Stimulated activated CD8-positive, alpha-beta memory T cell treated with anti-CD3 and anti-CD28 coated beads, Interleukin-4, amount 100 ng/mL, for 4 hours (primary cell): ENCODE data around the gene RAPGEF4.
"Not testable (repeated sequence)": the region's sequence is repeated elsewhere in the genome, so short reads cannot be mapped to it uniquely, and the experiment has no call there.

Source experiments
- DNase-seq, 2 donors: peaks; one replicate each; pipeline ENCODE4 v3.0.0-alpha.2; 2020; ENCODE audit warnings: low read depth in 2 of 2, low spot score in 1 of 2

RAPGEF4 gene

GRCh38 chr2:172725746-172726145 is 9.9 kb upstream of the RAPGEF4 start:
- DNase-seq: no peak

GRCh38 chr2:172726172-172726735 is 9.4 kb upstream of the RAPGEF4 start:
- DNase-seq: no peak

- DNase-seq: no peak
These were observed 5.2 kb upstream of the RAPGEF4 start for GRCh38 chr2:172730411-172730810.

- no peak for DNase-seq
These were observed 699 bp upstream of the RAPGEF4 start for GRCh38 chr2:172734711-172735581.

- DNase-seq: no peak
These were observed 954 bp downstream of the RAPGEF4 start for GRCh38 chr2:172736424-172737174.

GRCh38 chr2:172739661-172740266 is 4.1 kb downstream of the RAPGEF4 start:
- DNase-seq: no peak

- no peak for DNase-seq
These were observed 5.2 kb downstream of the RAPGEF4 start for GRCh38 chr2:172740856-172741255.

GRCh38 chr2:172742931-172743540 is 7.4 kb downstream of the RAPGEF4 start:
- no peak for DNase-seq

GRCh38 chr2:172743898-172744297 is 8.3 kb downstream of the RAPGEF4 start:
- DNase-seq: no peak

GRCh38 chr2:172745636-172746035 is 10.0 kb downstream of the RAPGEF4 start:
- no peak for DNase-seq

- DNase-seq: not testable (repeated sequence)
These were observed 12.9 kb downstream of the RAPGEF4 start for GRCh38 chr2:172748543-172748942.

- no peak for DNase-seq
These were observed 13.7 kb downstream of the RAPGEF4 start for GRCh38 chr2:172749388-172749787.

GRCh38 chr2:172751564-172751963 is 15.9 kb downstream of the RAPGEF4 start:
- no peak for DNase-seq

GRCh38 chr2:172753610-172754009 is 18.0 kb downstream of the RAPGEF4 start:
- DNase-seq: no peak

GRCh38 chr2:172759441-172759840 is 23.8 kb downstream of the RAPGEF4 start:
- DNase-seq: no peak

- no peak for DNase-seq
These were observed 25.7 kb downstream of the RAPGEF4 start for GRCh38 chr2:172761306-172761705.

GRCh38 chr2:172762574-172762973 is 26.9 kb downstream of the RAPGEF4 start:
- DNase-seq: no peak

GRCh38 chr2:172763079-172763478 is 27.4 kb downstream of the RAPGEF4 start:
- DNase-seq: no peak

- no peak for DNase-seq
These were observed 30.0 kb downstream of the RAPGEF4 start for GRCh38 chr2:172765662-172766061.

- DNase-seq: no peak
These were observed 32.8 kb downstream of the RAPGEF4 start for GRCh38 chr2:172768401-172768800.

- DNase-seq: no peak
These were observed 34.2 kb downstream of the RAPGEF4 start for GRCh38 chr2:172769879-172770278.
